ENCODE results near the gene TBC1D32. TPM values are rescaled to one million over a fixed set of nuclear protein-coding genes. Genes with fewer than 3 reads are reported as not detected.

TBC1D32 gene
- total RNA-seq, 3 donors from 2014 or later (not counting 1 experiment from before 2014, with no cell fraction given), result 8.9 to 17.4 (median 14.2) TPM

- no peaks in the 10 kb centered on the region for H3K4me1 Mint-ChIP-seq
- Histone ChIP-seq H3K27me3 (ENCODE audit: control insufficient read depth, insufficient read depth, low read length) (no peaks in the 10 kb centered on the region), H3K36me3 (ENCODE audit: control insufficient read depth, insufficient read depth, low read length) (no peaks in the 10 kb centered on the region), H3K4me1 (ENCODE audit: control insufficient read depth, insufficient read depth, low read length) (no peaks in the 10 kb centered on the region), H3K27ac (ENCODE audit: low read length) (no peak overlapping the region), H3K9me3 (ENCODE audit: control insufficient read depth, insufficient read depth, low read length) (no peaks in the 10 kb centered on the region), H3K4me3 (ENCODE audit: low read length) (no peak overlapping the region)
- no peak for TF ChIP-seq CTCF (IDR thresholded peaks at IDR 0.05)
- ATAC-seq (no peak), DNase-seq (no peak)
- H3K9me3 Mint-ChIP-seq, result no peaks in the 10 kb centered on the region
- no peak overlapping the region for H3K4me3 Mint-ChIP-seq
- intact Hi-C loops (cut with micrococcal nuclease), result no loop called here
- H3K27me3 Mint-ChIP-seq (ENCODE audit: low read depth in 2 of 2), result no peaks in the 10 kb centered on the region
- H3K36me3 Mint-ChIP-seq, result no peaks in the 10 kb centered on the region
- WGBS (ENCODE audit: insufficient coverage), result no CpG with 5 or more reads among the region's 1 CpG
- no peak overlapping the region for H3K27ac Mint-ChIP-seq
Measured at GRCh38 chr6:121188356-121188755, 145.9 kb downstream of the TBC1D32 start.

GRCh38 chr6:121187833-121188200, 146.5 kb downstream of the TBC1D32 start:
- Mint-ChIP-seq H3K4me3 (no peak overlapping the region), H3K4me1 (no peaks in the 10 kb centered on the region), H3K27me3 (ENCODE audit: low read depth in 2 of 2) (no peaks in the 10 kb centered on the region), H3K27ac (no peak overlapping the region), H3K9me3 (no peaks in the 10 kb centered on the region), H3K36me3 (no peaks in the 10 kb centered on the region)
- Histone ChIP-seq H3K4me1 (ENCODE audit: control insufficient read depth, insufficient read depth, low read length) (no peaks in the 10 kb centered on the region), H3K4me3 (ENCODE audit: low read length) (no peak overlapping the region), H3K27ac (ENCODE audit: low read length) (no peak overlapping the region), H3K27me3 (ENCODE audit: control insufficient read depth, insufficient read depth, low read length) (no peaks in the 10 kb centered on the region), H3K36me3 (ENCODE audit: control insufficient read depth, insufficient read depth, low read length) (no peaks in the 10 kb centered on the region), H3K9me3 (ENCODE audit: control insufficient read depth, insufficient read depth, low read length) (no peaks in the 10 kb centered on the region)
- DNase-seq, result no peak
- intact Hi-C loops (cut with micrococcal nuclease), result no loop called here
- ATAC-seq, result no peak
- no CpG with 5 or more reads among the region's 1 CpG for WGBS (ENCODE audit: insufficient coverage)
- TF ChIP-seq CTCF (IDR thresholded peaks at IDR 0.05), result no peak

- Mint-ChIP-seq H3K4me3 (no peak overlapping the region), H3K4me1 (no peaks in the 10 kb centered on the region), H3K9me3 (no peaks in the 10 kb centered on the region), H3K27ac (no peak overlapping the region), H3K27me3 (ENCODE audit: low read depth in 2 of 2) (no peaks in the 10 kb centered on the region), H3K36me3 (no peaks in the 10 kb centered on the region)
- intact Hi-C loops (cut with micrococcal nuclease), result no loop called here
- no peak overlapping the region for H3K4me3 ChIP-seq (ENCODE audit: low read length)
- WGBS (ENCODE audit: insufficient coverage), result no CpG with 5 or more reads among the region's 1 CpG
- ATAC-seq (no peak), DNase-seq (no peak)
- H3K27ac ChIP-seq (ENCODE audit: low read length), result no peak overlapping the region
- no peaks in the 10 kb centered on the region for H3K9me3 ChIP-seq (ENCODE audit: control insufficient read depth, insufficient read depth, low read length)
- H3K4me1 ChIP-seq (ENCODE audit: control insufficient read depth, insufficient read depth, low read length), result no peaks in the 10 kb centered on the region
- no peaks in the 10 kb centered on the region for H3K27me3 ChIP-seq (ENCODE audit: control insufficient read depth, insufficient read depth, low read length)
- no peak for TF ChIP-seq CTCF (IDR thresholded peaks at IDR 0.05)
- H3K36me3 ChIP-seq (ENCODE audit: control insufficient read depth, insufficient read depth, low read length), result no peaks in the 10 kb centered on the region
Measured at GRCh38 chr6:121187200-121187832, 147.0 kb downstream of the TBC1D32 start.

DNA sequence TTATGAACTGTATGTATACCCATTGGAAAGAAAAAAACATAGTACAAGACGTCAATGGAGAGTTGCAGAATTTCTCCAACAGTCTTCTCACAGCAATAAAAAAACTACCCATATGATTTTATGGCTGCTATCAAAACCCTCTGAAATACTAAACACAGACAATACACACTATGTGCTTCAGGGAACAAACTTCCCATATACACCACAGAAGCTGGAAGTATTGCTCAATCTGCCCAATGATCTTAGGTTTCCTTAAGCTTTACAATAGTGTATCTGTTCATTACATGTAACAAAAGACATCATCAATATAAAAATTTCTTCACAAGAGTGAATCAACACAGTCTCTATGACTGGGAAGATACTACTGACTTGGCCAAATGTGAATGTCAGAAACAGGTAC, 150.5 kb downstream of the TBC1D32 start:
- Histone ChIP-seq H3K36me3 (ENCODE audit: control insufficient read depth, insufficient read depth, low read length) (no peaks in the 10 kb centered on the region), H3K4me3 (ENCODE audit: low read length) (no peak overlapping the region), H3K9me3 (ENCODE audit: control insufficient read depth, insufficient read depth, low read length) (no peaks in the 10 kb centered on the region), H3K27ac (ENCODE audit: low read length) (no peak overlapping the region), H3K27me3 (ENCODE audit: control insufficient read depth, insufficient read depth, low read length) (no peaks in the 10 kb centered on the region), H3K4me1 (ENCODE audit: control insufficient read depth, insufficient read depth, low read length) (no peaks in the 10 kb centered on the region)
- no peak overlapping the region for H3K4me3 Mint-ChIP-seq
- no peaks in the 10 kb centered on the region for H3K27me3 Mint-ChIP-seq (ENCODE audit: low read depth in 2 of 2)
- 89% methylated on average over 1 of the region's 1 CpG for WGBS (ENCODE audit: insufficient coverage)
- intact Hi-C loops (cut with micrococcal nuclease), result no loop called here
- ATAC-seq, result no peak
- no peak for TF ChIP-seq CTCF (IDR thresholded peaks at IDR 0.05)
- DNase-seq, result no peak
- peaks cover 5 to 6% of the 10 kb centered on the region in 2 donors for H3K9me3 Mint-ChIP-seq
- H3K4me1 Mint-ChIP-seq, result no peaks in the 10 kb centered on the region
- H3K36me3 Mint-ChIP-seq, result peaks cover 8% of the 10 kb centered on the region
- H3K27ac Mint-ChIP-seq, result no peak overlapping the region
